Mammary epithelial cell (primary cell): Measurements from ENCODE around the gene RAB10.

Experiments used
- EZH2 ChIP-seq: IDR thresholded peaks from 2 replicates; pipeline ENCODE4 v1.6.1; 2012; ENCODE audit warnings: low read length, inconsistent platforms, borderline replicate concordance
- TF ChIP-seq, protein P1 (sequence below), 2 donors: IDR thresholded peaks in 1 of 2; conservative IDR thresholded peaks in 1 of 2; 2 replicates each; pipeline ENCODE4 v1.5.1; 2011 to 2012; ENCODE audit warnings: inconsistent platforms in 2 of 2, low read length in 2 of 2, mild to moderate bottlenecking in 2 of 2, control low read depth in 1 of 2, low read depth in 1 of 2; ENCODE audit not compliant: insufficient read depth in 1 of 2; ENCODE audit errors: extremely low read depth in 1 of 2

- TF ChIP-seq, protein P1, sequence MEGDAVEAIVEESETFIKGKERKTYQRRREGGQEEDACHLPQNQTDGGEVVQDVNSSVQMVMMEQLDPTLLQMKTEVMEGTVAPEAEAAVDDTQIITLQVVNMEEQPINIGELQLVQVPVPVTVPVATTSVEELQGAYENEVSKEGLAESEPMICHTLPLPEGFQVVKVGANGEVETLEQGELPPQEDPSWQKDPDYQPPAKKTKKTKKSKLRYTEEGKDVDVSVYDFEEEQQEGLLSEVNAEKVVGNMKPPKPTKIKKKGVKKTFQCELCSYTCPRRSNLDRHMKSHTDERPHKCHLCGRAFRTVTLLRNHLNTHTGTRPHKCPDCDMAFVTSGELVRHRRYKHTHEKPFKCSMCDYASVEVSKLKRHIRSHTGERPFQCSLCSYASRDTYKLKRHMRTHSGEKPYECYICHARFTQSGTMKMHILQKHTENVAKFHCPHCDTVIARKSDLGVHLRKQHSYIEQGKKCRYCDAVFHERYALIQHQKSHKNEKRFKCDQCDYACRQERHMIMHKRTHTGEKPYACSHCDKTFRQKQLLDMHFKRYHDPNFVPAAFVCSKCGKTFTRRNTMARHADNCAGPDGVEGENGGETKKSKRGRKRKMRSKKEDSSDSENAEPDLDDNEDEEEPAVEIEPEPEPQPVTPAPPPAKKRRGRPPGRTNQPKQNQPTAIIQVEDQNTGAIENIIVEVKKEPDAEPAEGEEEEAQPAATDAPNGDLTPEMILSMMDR (conservative IDR thresholded peaks at IDR 0.05 in 1 of 2, IDR thresholded peaks at IDR 0.05 in 1 of 2; ENCODE audit: extremely low read depth in 1 of 2, insufficient read depth in 1 of 2, low read depth in 1 of 2, low read length in 2 of 2): no peak
- TF ChIP-seq EZH2: no peak
Observed at GRCh38 chr2:26169226-26169625, 135.3 kb downstream of the RAB10 start.
